Measurements from ENCODE around the gene KLHL33. TPM values are rescaled to one million over a fixed set of nuclear protein-coding genes. Genes with fewer than 3 reads are reported as not detected.
"Not testable (repeated sequence)": the region's sequence is repeated elsewhere in the genome, so short reads cannot be mapped to it uniquely, and the experiment has no call there.

The KLHL33 gene
- total RNA-seq, 1 experiment from 2014 or later: not detected

DNA sequence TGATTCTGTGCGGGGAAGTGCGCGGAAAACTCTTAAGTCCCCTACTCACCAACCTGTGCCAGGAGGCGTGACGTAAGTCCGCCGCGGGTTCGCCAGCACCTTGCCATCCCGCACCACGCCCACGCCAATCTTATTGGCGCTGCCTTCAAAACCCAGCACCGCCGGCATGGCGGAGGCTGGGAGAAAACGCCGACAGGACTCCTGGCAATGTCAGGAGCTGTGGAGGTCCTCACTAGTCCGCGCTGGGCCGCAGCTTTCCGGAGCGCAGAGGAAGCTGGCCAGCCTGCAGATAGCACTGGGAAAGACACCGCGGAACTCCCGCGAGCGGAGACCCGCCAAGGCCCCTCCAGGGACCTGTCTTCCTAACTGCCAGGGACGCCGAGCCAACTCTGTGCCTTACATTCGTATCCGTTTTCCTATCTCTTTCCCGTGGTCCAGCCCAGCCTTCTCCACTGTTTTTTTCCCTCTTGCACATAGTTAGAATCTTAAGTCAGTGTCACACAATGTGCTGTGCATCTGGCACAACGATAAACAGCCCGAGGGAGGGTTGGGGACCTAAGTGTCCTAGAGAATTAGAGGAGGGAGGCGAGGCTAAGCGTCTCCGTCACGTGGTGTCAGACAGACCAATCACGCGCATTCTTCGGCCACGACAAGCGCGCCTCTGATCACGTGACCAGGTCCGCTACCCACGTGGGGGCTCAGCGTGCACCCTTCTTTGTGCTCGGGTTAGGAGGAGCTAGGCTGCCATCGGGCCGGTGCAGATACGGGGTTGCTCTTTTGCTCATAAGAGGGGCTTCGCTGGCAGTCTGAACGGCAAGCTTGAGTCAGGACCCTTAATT lies 18.8 kb upstream of the KLHL33 start, which contains the start of the genes APEX1 and OSGEP:
Gene APEX1, plus strand, starts transcription at position 711 of the 839 bp plus-strand sequence. CDS start 420 bp downstream, outside the sequence.
Gene OSGEP, minus strand, starts transcription at position 297 of the 839 bp plus-strand sequence. Its CDS starts 129 bp downstream, at position 168.
- no TSS peak for BruUV-seq (replicated peaks)
- DNase-seq (peak; percentile 99), ATAC-seq (peak; percentile 86)
- H3K9ac ChIP-seq (ENCODE audit: low read length): peak within 1 kb of the TSS; percentile 87
- intact Hi-C loops (cut with micrococcal nuclease): loop anchor here (1.0 kb wide), 5 partner anchors 41 to 159 kb away; partner anchors contain the start of genes PARP2 and TEP1
- ChIA-PET POLR2A (ENCODE audit: unreplicated experiment) (interaction anchor here (0.6 to 1.9 kb wide), 4 partner anchors 37 to 112 kb away, joined by 3 to 18 read pairs (median 4); partner anchors contain the start of genes PARP2 and TEP1), CTCF (interaction anchor here (0.6 to 1.6 kb wide), 3 partner anchors 39 to 111 kb away, joined by 3 to 11 read pairs (median 3); partner anchors contain the start of genes PARP2 and TEP1)
- H3K4me2 ChIP-seq (ENCODE audit: low read length): peak within 1 kb of the TSS; percentile 96
- H3K4me1 ChIP-seq (ENCODE audit: insufficient read depth, low read length): peaks cover 14% of the 10 kb centered on the region
- H3K27me3 ChIP-seq (ENCODE audit: low read length): no peaks in the 10 kb centered on the region
- peak within 1 kb of the TSS; percentile 93 for H3K27ac ChIP-seq (ENCODE audit: low read length)
- H3K9me3 ChIP-seq (ENCODE audit: low read length): no peaks in the 10 kb centered on the region
- H3K79me2 ChIP-seq (ENCODE audit: low read length): peaks cover 62% of the 10 kb centered on the region
- no peaks in the 10 kb centered on the region for H3K9me2 ChIP-seq (replicated peaks; ENCODE audit: low read length)
- H3K4me3 ChIP-seq (ENCODE audit: low read length): peak within 1 kb of the TSS; percentile 82
- H4K20me1 ChIP-seq (ENCODE audit: low read length): 0 out of 2 replicates have a peak, but pooled peaks cover 6% of the 10 kb centered on the region
- peak within 1 kb of the TSS; percentile 80 for H2AFZ ChIP-seq (ENCODE audit: low read length)
- peaks cover 46% of the 10 kb centered on the region for H3K36me3 ChIP-seq (ENCODE audit: low read depth, low read length)
- TF ChIP-seq, protein P1, sequence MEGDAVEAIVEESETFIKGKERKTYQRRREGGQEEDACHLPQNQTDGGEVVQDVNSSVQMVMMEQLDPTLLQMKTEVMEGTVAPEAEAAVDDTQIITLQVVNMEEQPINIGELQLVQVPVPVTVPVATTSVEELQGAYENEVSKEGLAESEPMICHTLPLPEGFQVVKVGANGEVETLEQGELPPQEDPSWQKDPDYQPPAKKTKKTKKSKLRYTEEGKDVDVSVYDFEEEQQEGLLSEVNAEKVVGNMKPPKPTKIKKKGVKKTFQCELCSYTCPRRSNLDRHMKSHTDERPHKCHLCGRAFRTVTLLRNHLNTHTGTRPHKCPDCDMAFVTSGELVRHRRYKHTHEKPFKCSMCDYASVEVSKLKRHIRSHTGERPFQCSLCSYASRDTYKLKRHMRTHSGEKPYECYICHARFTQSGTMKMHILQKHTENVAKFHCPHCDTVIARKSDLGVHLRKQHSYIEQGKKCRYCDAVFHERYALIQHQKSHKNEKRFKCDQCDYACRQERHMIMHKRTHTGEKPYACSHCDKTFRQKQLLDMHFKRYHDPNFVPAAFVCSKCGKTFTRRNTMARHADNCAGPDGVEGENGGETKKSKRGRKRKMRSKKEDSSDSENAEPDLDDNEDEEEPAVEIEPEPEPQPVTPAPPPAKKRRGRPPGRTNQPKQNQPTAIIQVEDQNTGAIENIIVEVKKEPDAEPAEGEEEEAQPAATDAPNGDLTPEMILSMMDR (conservative IDR thresholded peaks at IDR 0.05; ENCODE audit: low read depth, low read length): no peak
- TF ChIP-seq EZH2 (IDR thresholded peaks at IDR 0.05; ENCODE audit: low read length, unreplicated experiment) (no peak), EZH2phosphoT487 (IDR thresholded peaks at IDR 0.05; ENCODE audit: borderline replicate concordance, low read length) (no peak)
- H3F3A ChIP-seq (ENCODE audit: low read length, unreplicated experiment): no peaks in the 10 kb centered on the region

DNA sequence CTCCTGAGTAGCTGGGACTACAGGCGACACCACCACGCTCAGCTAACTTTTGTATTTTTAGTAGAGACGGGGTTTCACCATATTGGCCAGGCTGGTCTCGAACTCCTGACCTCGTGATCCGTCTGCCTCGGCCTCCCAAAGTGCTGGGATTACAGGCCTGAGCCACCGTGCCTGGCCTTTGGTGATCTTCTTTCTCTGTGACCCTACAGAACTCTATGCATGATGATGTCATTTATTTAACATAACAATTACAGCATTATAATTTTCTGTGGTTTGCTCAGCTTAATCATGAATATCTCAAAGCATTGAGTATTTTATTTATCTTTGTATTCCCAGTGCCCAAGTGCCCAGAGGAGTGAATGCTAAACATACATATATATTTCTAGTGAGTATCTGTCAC lies 16.9 kb upstream of the KLHL33 start:
- H4K20me1 ChIP-seq (ENCODE audit: low read length); intact Hi-C loops (cut with micrococcal nuclease); H2AFZ ChIP-seq (ENCODE audit: low read length); DNase-seq; H3K4me3 ChIP-seq (ENCODE audit: low read length); H3K27ac ChIP-seq (ENCODE audit: low read length); H3K9me2 ChIP-seq (replicated peaks; ENCODE audit: low read length); H3K27me3 ChIP-seq (ENCODE audit: low read length); H3K4me2 ChIP-seq (ENCODE audit: low read length); H3K9ac ChIP-seq (ENCODE audit: low read length); POLR2A ChIA-PET (ENCODE audit: unreplicated experiment); H3K9me3 ChIP-seq (ENCODE audit: low read length); H3F3A ChIP-seq (ENCODE audit: low read length, unreplicated experiment); CTCF ChIA-PET; ATAC-seq: not testable (repeated sequence)
- BruUV-seq (replicated peaks): TSS peak; percentile 3
- peaks cover 53% of the 10 kb centered on the region for H3K36me3 ChIP-seq (ENCODE audit: low read depth, low read length)
- peaks cover 12% of the 10 kb centered on the region for H3K4me1 ChIP-seq (ENCODE audit: insufficient read depth, low read length)
- H3K79me2 ChIP-seq (ENCODE audit: low read length): peaks cover 50% of the 10 kb centered on the region

DNA sequence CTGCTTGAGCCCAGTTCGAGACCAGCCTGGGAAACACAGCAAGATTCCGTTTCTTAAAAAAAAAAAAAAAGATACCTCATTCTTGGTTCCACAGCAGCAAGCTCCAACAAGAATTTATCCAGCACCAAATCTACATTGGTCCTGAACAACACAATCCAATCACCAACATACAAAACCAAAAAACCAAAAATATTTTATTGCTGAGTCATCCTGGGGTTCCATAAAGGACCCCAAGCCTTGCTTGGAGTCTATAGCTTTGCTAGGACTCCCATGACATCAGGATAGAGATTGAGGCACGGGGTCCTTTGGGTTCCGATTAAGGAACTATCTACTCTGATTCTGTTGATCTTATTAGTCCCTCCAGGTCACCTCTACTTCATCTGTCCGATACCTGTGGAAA lies 10.9 kb upstream of the KLHL33 start:
- no peak overlapping the region for H2AFZ ChIP-seq (ENCODE audit: low read length)
- no peaks in the 10 kb centered on the region for H4K20me1 ChIP-seq (ENCODE audit: low read length)
- ChIA-PET POLR2A (ENCODE audit: unreplicated experiment) (no interaction called here), CTCF (no interaction called here)
- DNase-seq (no peak), ATAC-seq (no peak)
- peaks cover 58% of the 10 kb centered on the region for H3K36me3 ChIP-seq (ENCODE audit: low read depth, low read length)
- no peaks in the 10 kb centered on the region for H3K9me2 ChIP-seq (replicated peaks; ENCODE audit: low read length)
- H3K4me3 ChIP-seq (ENCODE audit: low read length): no peak overlapping the region
- no peaks in the 10 kb centered on the region for H3K9me3 ChIP-seq (ENCODE audit: low read length)
- H3F3A ChIP-seq (ENCODE audit: low read length, unreplicated experiment): no peaks in the 10 kb centered on the region
- no TSS peak for BruUV-seq (replicated peaks)
- no peak overlapping the region for H3K4me2 ChIP-seq (ENCODE audit: low read length)
- intact Hi-C loops (cut with micrococcal nuclease): no loop called here
- TF ChIP-seq EZH2phosphoT487 (IDR thresholded peaks at IDR 0.05; ENCODE audit: borderline replicate concordance, low read length) (no peak), EZH2 (IDR thresholded peaks at IDR 0.05; ENCODE audit: low read length, unreplicated experiment) (no peak)
- TF ChIP-seq, protein P1 (conservative IDR thresholded peaks at IDR 0.05; ENCODE audit: low read depth, low read length): no peak
- no peaks in the 10 kb centered on the region for H3K4me1 ChIP-seq (ENCODE audit: insufficient read depth, low read length)
- H3K27me3 ChIP-seq (ENCODE audit: low read length): no peaks in the 10 kb centered on the region
- no peak overlapping the region for H3K9ac ChIP-seq (ENCODE audit: low read length)
- no peak overlapping the region for H3K27ac ChIP-seq (ENCODE audit: low read length)
- no peaks in the 10 kb centered on the region for H3K79me2 ChIP-seq (ENCODE audit: low read length)

DNA sequence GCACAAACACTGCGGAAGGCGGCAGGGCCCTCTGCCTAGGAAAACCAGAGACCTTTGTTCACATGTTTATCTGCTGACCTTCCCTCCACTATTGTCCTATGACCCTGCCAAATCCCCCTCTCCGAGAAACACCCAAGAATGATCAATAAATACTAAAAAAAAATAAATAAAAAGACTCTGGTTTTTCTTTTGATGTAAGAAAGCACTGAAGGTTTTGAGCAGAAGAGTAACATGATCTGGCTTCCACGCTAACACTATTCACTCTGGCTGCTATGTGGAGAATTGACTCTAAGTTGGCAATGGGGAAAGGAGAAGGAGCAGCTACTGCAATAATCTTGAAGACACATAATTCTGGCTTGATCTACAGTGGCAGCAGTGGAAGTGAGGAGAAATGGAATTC lies 7.7 kb upstream of the KLHL33 start:
- H2AFZ ChIP-seq (ENCODE audit: low read length); H3K9me3 ChIP-seq (ENCODE audit: low read length); POLR2A ChIA-PET (ENCODE audit: unreplicated experiment); H3K4me2 ChIP-seq (ENCODE audit: low read length); BruUV-seq (replicated peaks); CTCF ChIA-PET; H3F3A ChIP-seq (ENCODE audit: low read length, unreplicated experiment); H4K20me1 ChIP-seq (ENCODE audit: low read length); intact Hi-C loops (cut with micrococcal nuclease); H3K4me1 ChIP-seq (ENCODE audit: insufficient read depth, low read length); DNase-seq; H3K4me3 ChIP-seq (ENCODE audit: low read length); H3K9ac ChIP-seq (ENCODE audit: low read length); H3K9me2 ChIP-seq (replicated peaks; ENCODE audit: low read length); ATAC-seq; H3K27me3 ChIP-seq (ENCODE audit: low read length); H3K27ac ChIP-seq (ENCODE audit: low read length); H3K79me2 ChIP-seq (ENCODE audit: low read length): not testable (repeated sequence)
- peaks cover 33% of the 10 kb centered on the region for H3K36me3 ChIP-seq (ENCODE audit: low read depth, low read length)
